GM18505 (cell line): ENCODE results near the gene PSPN.
"Not testable (repeated sequence)": the region's sequence is repeated elsewhere in the genome, so short reads cannot be mapped to it uniquely, and the experiment has no call there.

Source experiments
- ATAC-seq: cut with Tn5 transposase; IDR thresholded peaks from one replicate; pipeline ENCODE4 v1.9.1; 2021; ENCODE audit not compliant: unreplicated experiment
- POLR2A ChIP-seq: IDR thresholded peaks from 4 replicates; pipeline ENCODE4 v1.6.1; 2011; ENCODE audit warnings: borderline replicate concordance; ENCODE audit not compliant: insufficient read depth, insufficient read length; ENCODE audit errors: extremely low read depth

The PSPN gene

GRCh38 chr19:6373813-6374108, 2.0 kb downstream of the PSPN start:
- TF ChIP-seq POLR2A = no peak
- no peak for ATAC-seq

DNA sequence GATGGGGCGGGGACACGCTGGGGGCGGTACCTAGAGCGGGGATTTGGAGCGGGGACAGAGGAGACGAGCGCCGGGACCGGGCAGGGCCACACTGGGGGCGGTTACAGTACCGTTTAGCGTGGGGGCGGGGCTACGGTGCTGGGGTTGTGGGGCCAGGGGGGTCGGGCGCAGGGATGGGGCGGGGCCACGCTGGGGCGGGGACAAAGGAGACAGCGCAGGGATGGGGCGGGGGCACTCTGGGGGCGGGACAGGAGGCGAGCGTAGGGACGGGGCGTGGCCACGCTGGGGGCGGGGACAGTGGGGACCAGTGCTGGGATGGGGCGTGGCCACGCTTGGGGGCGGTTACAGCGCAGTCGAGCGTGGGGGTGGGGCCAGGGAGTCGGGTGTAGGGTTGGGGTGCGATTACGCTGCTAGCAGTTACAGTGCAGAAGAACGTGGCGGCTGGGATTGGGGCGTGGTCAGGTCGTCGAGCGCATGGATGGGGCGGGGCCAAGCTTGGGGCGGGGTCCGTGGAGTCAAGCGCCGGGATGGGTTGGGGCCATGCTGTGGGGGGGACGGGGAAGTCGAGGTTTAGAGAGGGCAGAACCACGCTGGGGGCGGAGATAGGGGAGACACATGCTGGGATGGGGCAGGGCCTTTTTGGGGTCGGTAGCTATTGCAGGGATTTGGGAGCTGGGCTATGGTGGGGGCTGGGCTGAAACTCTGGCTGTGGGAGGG, 2.5 kb downstream of the PSPN start:
- ATAC-seq = peak; percentile 65
- TF ChIP-seq POLR2A = no peak

DNA sequence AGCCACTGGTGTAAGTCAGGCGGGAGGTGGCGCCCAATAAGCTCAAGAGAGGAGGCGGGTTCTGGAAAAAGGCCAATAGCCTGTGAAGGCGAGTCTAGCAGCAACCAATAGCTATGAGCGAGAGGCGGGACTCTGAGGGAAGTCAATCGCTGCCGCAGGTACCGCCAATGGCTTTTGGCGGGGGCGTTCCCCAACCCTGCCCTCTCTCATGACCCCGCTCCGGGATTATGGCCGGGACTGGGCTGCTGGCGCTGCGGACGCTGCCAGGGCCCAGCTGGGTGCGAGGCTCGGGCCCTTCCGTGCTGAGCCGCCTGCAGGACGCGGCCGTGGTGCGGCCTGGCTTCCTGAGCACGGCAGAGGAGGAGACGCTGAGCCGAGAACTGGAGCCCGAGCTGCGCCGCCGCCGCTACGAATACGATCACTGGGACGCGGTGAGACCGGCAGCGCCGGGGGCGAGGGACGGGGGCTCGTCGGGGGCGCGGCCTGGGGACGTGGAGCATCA, 3.1 kb downstream of the PSPN start, which contains the start of gene ALKBH7:
ALKBH7 (plus strand) TSS at position 201 of the 502 bp plus-strand sequence; CDS start at position 228, 27 bp downstream.
- peak; percentile 54 for TF ChIP-seq POLR2A
- peak; percentile 58 for ATAC-seq

GRCh38 chr19:6364353-6364752, 11.4 kb downstream of the PSPN start:
- TF ChIP-seq POLR2A = no peak
- ATAC-seq = no peak

DNA sequence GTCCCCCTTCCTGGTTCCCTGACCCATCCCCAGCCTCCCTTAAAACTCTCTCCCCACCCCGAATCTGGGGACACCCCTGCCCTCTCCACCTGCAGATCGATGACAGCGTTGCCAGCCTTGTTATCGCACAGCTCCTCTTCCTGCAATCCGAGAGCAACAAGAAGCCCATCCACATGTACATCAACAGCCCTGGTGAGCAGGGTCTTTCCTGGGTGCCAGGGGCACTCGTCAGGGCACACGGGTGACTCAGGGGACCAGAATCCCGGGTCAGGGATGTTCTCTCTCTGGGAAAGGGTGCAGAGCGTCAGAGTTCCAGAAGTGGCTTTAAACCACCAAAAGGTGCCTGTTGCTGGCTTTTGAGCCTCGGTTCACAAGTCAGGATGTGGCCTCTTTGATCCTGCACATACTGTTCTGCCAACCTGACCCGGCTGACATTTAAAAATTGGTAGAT, 13.4 kb downstream of the PSPN start:
- no peak for ATAC-seq
- TF ChIP-seq POLR2A = no peak

DNA sequence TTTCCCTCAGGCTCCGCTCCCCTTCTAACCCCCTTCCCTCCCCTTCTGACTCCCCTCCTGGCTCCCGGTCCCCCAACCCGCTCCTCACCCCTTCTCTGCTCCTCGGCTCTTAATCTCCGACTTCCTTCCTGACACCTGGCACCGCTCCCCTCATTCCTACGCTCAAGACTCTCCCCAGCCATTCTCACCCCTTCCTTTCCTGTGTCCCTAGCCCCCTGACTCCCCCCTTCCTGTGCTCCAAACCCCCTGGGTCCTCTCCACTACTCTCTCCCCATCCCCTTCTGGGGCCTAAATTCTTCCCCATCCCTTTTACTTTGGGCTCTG, 13.7 kb downstream of the PSPN start:
- ATAC-seq = no peak
- no peak for TF ChIP-seq POLR2A

DNA sequence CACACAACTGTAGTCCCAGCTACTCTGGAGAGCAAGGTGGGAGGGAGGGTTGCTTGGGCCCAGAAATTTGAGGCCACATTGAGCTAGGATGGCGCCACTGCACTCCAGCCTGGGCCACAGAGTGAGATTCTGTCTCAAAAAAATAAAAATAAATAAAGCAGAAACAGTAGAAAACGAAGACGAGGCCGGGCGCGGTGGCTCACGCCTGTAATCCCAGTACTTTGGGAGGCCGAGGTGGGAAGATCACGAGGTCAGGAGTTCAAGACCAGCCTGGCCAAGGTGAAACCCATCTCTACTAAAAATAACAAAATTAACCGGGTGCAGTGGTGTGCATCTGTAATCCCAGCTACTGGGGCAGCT, 14.9 kb downstream of the PSPN start:
- not testable (repeated sequence) for ATAC-seq

DNA sequence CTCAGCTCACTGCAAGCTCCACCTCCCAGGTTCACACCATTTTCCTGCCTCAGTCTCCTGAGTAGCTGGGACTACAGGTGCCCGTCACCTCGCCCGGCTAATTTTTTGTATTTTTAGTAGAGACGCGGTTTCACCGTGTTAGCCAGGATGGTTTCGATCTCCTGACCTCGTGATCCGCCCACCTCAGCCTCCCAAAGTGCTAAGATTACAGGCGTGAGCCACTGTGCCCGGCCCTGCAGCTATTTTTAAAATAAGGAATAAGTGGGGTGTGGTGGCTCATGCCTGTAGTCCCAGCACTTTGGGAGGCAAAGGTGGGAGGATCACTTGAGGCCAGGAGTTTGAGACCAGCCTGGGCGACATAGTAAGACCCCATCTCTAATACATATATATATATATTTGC, 15.3 kb downstream of the PSPN start:
- ATAC-seq = not testable (repeated sequence)

- TF ChIP-seq POLR2A = no peak
- no peak for ATAC-seq
Observed at GRCh38 chr19:6359568-6360341, 16.0 kb downstream of the PSPN start.

DNA sequence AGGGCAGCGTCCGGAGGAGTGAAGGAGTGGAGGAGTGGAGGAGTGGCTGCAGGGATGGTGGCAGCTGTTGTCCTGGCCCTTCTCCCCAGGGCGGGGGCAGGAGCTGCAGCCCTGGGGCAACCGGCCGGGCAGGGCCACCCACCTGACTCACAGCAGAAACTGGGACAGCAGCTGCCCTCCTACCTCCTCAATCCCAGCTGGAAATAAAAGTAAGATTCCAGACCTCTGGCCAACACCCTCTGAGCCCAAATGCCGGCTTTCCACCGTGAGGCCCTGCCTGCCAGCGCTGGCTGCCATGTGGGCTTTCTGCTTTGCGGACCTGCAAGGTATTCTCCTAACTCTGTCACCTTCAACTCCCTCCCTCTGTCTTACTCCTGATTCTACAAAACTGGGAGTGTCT, 17.7 kb downstream of the PSPN start:
- TF ChIP-seq POLR2A = no peak

GRCh38 chr19:6357174-6357573, 18.6 kb downstream of the PSPN start:
- TF ChIP-seq POLR2A = no peak
- ATAC-seq = no peak

More for the DNA sequence above, 17.7 kb downstream of the PSPN start:
- no peak for ATAC-seq

DNA sequence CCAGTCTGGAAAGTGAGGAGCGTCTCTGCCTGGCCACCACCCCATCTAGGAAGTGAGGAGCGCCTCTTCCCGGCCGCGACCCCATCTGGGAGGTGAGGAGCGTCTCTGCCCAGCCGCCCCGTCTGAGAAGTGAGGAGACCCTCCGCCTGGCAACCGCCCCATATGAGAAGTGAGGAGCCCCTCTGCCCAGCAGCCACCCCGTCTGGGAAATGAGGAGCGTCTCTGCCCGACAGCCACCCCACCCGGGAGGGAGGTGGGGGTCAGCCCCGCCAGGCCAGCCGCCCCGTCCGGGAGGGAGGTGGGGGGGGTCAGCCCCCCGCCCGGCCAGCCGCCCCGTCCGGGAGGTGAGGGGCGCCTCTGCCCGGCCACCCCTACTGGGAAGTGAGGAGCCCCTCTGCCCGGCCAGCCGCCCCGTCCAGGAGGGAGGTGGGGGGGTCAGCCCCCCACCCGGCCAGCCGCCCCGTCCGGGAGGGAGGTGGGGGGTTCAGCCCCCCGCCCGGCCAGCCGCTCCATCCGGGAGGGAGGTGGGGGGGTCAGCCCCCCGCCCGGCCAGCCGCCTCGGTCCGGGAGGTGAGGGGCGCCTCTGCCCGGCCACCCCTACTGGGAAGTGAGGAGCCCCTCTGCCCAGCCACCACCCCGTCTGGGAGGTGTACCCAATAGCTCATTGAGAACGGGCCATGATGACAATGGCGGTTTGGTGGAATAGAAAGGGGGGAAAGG, 20.3 kb downstream of the PSPN start:
- ATAC-seq = not testable (repeated sequence)

DNA sequence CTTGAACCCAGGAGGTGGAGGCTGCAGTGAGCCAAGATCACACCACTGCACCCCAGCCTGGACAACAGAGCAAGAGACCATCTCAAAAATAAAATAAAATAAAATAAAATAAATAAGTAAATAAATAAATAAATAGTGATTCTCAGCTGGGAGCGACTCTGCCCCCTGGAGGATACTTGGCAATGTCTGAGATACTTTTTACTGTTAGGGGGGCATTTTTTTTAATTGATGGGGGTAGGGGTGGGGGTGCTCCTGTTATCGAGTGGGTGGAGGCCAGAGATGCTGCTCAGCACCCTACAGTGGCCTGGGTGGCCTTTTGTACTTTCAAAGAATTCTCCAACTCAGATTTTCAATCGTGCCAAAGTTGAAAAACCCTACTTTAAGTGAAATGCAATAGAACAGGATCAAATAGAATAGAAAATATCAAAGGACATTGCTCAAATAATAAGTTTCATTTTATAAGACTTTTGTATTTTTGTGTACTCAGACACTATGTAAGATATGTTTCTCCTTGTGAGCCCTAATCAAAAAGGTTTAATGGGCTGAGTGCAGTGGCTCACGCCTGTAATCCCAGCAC, 21.5 kb downstream of the PSPN start:
- no peak for ATAC-seq
- TF ChIP-seq POLR2A = no peak
